GM18511 (cell line): ENCODE measurements around the gene ATP8B4.
"Not testable (repeated sequence)": the region's sequence is repeated elsewhere in the genome, so short reads cannot be mapped to it uniquely, and the experiment has no call there.

Experiments
- ATAC-seq: cut with Tn5 transposase; IDR thresholded peaks from one replicate; pipeline ENCODE4 v1.9.1; 2021; ENCODE audit warnings: mild to moderate bottlenecking, moderate library complexity; ENCODE audit not compliant: unreplicated experiment

ATP8B4 gene

GRCh38 chr15:49963033-49963772, 155.8 kb downstream of the ATP8B4 start:
- not testable (repeated sequence) for ATAC-seq

GRCh38 chr15:49962044-49962602, 156.9 kb downstream of the ATP8B4 start:
- ATAC-seq: no peak

GRCh38 chr15:49953421-49953820, 165.6 kb downstream of the ATP8B4 start:
- no peak for ATAC-seq

GRCh38 chr15:49946681-49947080, 172.4 kb downstream of the ATP8B4 start:
- ATAC-seq: no peak

GRCh38 chr15:49934487-49934886, 184.5 kb downstream of the ATP8B4 start:
- ATAC-seq: no peak

GRCh38 chr15:49927189-49927861, 191.7 kb downstream of the ATP8B4 start:
- no peak for ATAC-seq

GRCh38 chr15:49926740-49927139, 192.3 kb downstream of the ATP8B4 start:
- ATAC-seq: no peak

- ATAC-seq: no peak
Measured at GRCh38 chr15:49923671-49924070, 195.4 kb downstream of the ATP8B4 start.

GRCh38 chr15:49919034-49919433, 200.0 kb downstream of the ATP8B4 start:
- no peak for ATAC-seq

GRCh38 chr15:49918121-49918520, 200.9 kb downstream of the ATP8B4 start:
- no peak for ATAC-seq

GRCh38 chr15:49916998-49917397, 202.0 kb downstream of the ATP8B4 start:
- ATAC-seq: no peak

GRCh38 chr15:49915822-49916221, 203.2 kb downstream of the ATP8B4 start:
- ATAC-seq: no peak

GRCh38 chr15:49908933-49909295, 210.1 kb downstream of the ATP8B4 start:
- ATAC-seq: no peak

- ATAC-seq: no peak
Measured at GRCh38 chr15:49908236-49908932, 210.6 kb downstream of the ATP8B4 start.

GRCh38 chr15:49906966-49907365, 212.1 kb downstream of the ATP8B4 start:
- no peak for ATAC-seq

GRCh38 chr15:49905221-49905620, 213.8 kb downstream of the ATP8B4 start:
- ATAC-seq: no peak

- no peak for ATAC-seq
Measured at GRCh38 chr15:49904296-49904695, 214.7 kb downstream of the ATP8B4 start.

- no peak for ATAC-seq
Measured at GRCh38 chr15:49902685-49903501, 216.1 kb downstream of the ATP8B4 start.

- no peak for ATAC-seq
Measured at GRCh38 chr15:49901996-49902684, 216.9 kb downstream of the ATP8B4 start.

- ATAC-seq: no peak
Measured at GRCh38 chr15:49901321-49901720, 217.7 kb downstream of the ATP8B4 start.
